ENCODE data around the gene TBC1D22A.

GRCh38 chr22:46792841-46793261, 30.4 kb downstream of the TBC1D22A start:
- TF ChIP-seq, protein P1, sequence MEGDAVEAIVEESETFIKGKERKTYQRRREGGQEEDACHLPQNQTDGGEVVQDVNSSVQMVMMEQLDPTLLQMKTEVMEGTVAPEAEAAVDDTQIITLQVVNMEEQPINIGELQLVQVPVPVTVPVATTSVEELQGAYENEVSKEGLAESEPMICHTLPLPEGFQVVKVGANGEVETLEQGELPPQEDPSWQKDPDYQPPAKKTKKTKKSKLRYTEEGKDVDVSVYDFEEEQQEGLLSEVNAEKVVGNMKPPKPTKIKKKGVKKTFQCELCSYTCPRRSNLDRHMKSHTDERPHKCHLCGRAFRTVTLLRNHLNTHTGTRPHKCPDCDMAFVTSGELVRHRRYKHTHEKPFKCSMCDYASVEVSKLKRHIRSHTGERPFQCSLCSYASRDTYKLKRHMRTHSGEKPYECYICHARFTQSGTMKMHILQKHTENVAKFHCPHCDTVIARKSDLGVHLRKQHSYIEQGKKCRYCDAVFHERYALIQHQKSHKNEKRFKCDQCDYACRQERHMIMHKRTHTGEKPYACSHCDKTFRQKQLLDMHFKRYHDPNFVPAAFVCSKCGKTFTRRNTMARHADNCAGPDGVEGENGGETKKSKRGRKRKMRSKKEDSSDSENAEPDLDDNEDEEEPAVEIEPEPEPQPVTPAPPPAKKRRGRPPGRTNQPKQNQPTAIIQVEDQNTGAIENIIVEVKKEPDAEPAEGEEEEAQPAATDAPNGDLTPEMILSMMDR (IDR thresholded peaks at IDR 0.05) = no peak
- TF ChIP-seq POLR2A (IDR thresholded peaks at IDR 0.05) = no peak
